ENCODE results near the gene LRP4.

The LRP4 gene

DNA sequence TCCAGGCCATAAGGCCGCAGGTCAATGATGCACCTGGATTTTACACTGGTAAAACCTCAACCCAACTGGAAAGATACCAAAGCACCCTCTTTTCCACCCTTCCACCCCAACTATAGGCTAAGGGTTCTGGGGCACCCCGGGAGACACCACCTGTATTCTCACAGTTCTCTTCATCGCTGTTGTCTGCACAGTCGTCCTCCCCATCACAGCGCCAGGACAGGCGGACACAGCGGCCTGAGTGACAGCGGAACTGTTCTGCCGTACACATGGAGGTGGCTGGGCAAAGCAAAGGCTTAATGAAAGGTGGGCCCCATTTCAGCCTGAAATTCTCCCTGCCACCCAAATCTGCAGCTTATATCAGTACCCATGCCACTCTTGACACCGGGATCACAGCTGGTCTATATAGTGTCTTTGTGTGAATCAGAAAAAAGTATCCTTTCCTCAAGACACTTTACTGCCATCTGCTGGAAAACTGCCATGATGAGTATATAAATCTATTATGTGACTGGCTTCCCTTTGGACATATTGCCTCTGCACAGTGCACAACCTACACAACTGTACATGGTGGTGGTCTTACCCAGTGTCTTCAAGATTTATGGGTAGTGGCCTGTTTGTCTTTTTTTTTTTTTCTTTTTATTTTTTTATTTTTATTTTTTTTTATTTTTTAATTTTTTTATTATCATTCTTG lies 21.5 kb downstream of the LRP4 start:
- TF ChIP-seq, protein P1, sequence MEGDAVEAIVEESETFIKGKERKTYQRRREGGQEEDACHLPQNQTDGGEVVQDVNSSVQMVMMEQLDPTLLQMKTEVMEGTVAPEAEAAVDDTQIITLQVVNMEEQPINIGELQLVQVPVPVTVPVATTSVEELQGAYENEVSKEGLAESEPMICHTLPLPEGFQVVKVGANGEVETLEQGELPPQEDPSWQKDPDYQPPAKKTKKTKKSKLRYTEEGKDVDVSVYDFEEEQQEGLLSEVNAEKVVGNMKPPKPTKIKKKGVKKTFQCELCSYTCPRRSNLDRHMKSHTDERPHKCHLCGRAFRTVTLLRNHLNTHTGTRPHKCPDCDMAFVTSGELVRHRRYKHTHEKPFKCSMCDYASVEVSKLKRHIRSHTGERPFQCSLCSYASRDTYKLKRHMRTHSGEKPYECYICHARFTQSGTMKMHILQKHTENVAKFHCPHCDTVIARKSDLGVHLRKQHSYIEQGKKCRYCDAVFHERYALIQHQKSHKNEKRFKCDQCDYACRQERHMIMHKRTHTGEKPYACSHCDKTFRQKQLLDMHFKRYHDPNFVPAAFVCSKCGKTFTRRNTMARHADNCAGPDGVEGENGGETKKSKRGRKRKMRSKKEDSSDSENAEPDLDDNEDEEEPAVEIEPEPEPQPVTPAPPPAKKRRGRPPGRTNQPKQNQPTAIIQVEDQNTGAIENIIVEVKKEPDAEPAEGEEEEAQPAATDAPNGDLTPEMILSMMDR (IDR thresholded peaks at IDR 0.05): no peak

DNA sequence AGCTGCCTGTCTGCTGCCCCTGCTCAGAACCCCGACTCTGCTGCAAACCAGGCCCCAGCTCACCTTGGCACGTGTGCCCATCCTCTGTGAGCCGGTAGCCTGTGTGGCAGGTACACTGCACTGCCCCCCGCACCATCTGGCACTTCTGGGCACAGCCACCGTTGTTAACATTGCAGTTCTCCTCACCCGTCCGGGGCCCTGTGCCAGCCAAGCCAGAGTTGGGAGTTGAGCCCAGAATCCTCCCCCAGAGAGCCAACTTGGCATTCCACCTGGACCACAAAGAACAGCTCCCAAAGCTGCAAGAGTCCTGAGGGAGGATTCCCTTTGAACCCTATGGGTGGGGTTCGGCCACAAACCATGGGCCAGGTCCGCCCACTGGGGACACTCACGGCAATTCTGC lies 22.5 kb downstream of the LRP4 start:
- TF ChIP-seq, protein P1 (IDR thresholded peaks at IDR 0.05): no peak

DNA sequence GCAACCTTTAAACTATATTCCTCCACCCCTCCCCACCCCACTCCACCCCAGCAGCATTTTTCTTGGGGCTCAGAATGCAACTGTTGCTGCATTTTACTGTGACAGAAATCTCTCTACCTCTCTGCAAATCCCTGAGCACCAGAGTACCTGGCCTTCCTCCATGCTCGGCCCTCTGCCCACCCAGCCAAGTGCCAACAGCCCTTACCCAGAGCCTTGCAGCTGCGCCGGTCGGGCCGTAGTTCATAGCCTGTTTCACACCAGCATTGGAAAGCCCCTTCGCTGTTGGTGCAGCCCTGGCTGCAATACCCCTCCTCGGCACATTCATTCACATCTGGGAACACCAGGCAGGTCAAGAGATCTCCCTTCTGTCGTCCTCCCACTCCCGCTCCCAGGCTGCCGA lies 23.4 kb downstream of the LRP4 start:
- TF ChIP-seq, protein P1 (IDR thresholded peaks at IDR 0.05): no peak

DNA sequence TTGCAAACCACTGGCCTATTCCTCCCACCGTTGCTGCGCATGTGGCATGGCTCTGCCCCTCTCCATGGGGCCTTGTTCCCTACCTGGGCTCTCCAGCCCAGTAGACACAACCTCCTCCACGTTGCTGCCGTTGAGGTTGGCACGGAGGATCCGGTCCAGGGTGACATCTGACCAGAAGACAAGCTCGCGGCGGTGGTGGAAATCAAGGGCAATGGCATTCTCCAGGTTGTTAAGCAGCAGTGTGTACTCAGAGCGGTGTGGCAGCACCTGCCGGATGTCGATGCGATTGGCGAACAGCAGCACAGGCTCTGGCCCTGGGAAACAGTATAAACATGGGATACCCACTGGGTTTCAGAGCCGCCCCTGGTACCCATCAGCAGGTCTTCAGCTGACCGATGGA lies 23.8 kb downstream of the LRP4 start:
- TF ChIP-seq, protein P1 (IDR thresholded peaks at IDR 0.05): no peak

DNA sequence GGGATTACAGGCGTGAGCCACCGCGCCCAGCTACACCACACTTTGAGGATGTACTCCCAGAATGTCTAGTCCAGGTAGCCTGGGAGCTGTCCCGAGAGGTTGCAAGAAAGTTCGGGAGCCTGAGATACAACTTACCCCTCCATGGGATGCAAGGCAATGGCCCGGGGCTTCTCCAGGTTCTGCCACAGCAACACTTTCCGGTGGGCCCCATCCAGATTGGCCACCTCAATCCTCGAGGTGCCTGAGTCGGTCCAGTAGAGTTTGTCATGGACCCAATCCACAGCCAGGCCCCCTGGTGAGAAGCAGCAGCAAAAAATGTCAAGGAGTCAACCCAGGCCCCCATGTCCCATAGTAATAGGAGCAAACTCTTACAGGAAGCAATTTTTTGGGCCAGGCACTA lies 25.5 kb downstream of the LRP4 start:
- TF ChIP-seq, protein P1 (IDR thresholded peaks at IDR 0.05): no peak

DNA sequence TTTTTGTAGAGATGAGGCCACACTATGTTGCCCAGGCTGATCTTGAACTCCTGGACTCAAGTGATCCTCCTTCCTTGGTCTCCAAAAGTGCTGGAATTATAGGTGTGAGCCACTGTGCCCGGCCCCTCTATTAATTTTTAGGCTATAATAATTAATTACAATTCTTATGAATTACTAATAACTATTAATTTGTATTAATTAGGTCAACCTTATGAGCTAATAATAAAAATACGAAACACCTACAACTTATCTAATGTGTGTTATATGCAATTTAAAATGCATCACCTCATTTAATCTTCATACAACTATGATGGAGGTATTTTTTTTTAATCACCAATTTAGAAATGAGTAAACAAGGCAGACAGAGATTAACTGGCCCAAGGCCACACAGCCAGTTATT lies 26.2 kb downstream of the LRP4 start:
- TF ChIP-seq, protein P1 (IDR thresholded peaks at IDR 0.05): no peak

DNA sequence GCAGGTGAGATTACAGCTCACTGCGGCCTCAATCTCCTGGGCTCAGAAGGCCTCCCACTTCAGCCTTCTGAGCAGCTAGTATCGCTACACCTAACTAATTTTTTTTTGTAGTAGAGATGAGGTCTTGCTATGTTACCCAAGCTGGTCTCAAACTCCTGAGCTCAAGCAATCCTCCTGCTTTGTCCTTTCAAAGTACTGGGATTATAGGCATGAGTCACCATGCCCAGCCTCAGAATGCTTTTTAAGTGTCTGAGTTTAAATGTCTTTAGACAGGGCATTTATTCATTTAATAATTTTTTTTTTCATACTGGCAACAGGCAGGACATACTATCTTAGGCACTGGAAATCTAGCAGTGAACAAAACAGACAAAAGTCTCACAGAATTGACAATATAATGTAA lies 27.7 kb downstream of the LRP4 start:
- TF ChIP-seq, protein P1 (IDR thresholded peaks at IDR 0.05): no peak

Data from LNCAP (cell line).